Activated CD4-positive, alpha-beta T cell treated with anti-CD3 and anti-CD28 coated beads, Interleukin-2, Interleukin-6, amounts not matched to agents 100 ng/mL and 50 ng/mL, durations not matched to agents 16 hours and 8 hours (primary cell): ENCODE measurements around the gene DNAH11.
A peak's percentile ranks its signal among the peaks of the same experiment; 100 is the strongest.

Experiments
- DNase-seq: peaks from one replicate; pipeline ENCODE4 v3.0.0-alpha.2; 2020

Gene DNAH11

GRCh38 chr7:21939858-21940372 lies 397.1 kb downstream of the DNAH11 start:
- DNase-seq: no peak

DNA sequence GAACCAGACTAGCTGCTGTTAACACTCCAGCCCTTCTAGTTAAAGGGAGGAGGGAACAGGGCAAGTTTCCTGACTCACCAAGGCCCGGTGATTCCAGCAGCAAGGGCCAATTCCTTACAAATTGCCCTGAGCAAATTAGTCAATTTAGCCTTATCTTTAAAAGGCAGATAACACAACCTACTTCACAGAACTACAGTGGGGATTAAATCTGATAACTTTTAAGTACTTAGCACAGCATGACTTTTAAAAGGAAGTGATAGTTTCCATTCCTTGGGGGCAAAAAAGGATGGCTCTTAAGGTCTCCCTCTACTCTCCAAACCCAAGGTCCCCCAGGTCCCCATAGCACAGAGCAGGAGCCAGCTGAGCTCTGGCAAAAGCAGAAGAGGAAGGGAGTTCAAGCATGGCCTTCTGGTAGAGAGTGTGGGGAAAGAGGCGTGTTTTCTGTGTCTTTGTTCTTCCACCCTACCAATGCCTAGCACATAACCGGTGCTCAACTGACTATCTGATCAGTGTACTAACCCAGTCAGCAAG lies 398.8 kb downstream of the DNAH11 start:
- DNase-seq: peak; percentile 23

DNA sequence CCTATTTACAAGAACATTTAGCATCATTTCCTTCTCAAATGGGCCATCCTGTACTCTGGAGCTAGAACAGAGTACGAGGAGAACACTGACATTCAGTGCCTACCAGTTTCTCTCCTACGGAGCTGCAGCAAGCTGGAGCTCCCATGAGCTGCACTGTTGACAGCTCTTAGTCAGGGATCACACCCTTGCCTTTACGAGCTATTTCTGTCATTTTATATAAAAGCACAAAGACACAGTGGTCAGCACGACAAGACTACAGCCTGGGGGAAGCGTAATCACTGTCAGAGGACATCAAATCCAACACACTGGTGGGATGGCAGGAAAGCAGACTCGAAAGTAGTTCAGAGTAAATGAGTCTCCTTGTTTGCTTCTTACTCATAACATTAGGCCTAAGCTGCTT lies 400.1 kb downstream of the DNAH11 start:
- DNase-seq: peak; percentile 24

DNA sequence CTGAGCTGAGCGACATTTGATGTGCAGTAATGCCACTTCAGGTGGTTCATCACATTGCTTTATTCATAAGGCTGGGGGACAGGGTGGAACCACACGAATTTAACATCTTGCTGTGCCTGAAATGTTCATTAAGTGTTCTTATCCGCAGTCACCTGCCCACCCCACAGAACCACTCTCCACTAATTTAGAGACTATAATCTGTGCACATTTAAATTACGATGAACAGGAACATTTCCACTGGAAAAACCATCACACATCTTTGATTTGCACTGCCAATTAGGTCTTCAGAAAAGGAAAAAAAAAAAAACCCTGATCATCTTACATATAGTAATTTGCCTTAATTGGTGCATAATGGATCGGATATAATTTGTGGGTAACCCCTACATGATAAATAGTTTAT lies 400.6 kb downstream of the DNAH11 start:
- no peak for DNase-seq

DNA sequence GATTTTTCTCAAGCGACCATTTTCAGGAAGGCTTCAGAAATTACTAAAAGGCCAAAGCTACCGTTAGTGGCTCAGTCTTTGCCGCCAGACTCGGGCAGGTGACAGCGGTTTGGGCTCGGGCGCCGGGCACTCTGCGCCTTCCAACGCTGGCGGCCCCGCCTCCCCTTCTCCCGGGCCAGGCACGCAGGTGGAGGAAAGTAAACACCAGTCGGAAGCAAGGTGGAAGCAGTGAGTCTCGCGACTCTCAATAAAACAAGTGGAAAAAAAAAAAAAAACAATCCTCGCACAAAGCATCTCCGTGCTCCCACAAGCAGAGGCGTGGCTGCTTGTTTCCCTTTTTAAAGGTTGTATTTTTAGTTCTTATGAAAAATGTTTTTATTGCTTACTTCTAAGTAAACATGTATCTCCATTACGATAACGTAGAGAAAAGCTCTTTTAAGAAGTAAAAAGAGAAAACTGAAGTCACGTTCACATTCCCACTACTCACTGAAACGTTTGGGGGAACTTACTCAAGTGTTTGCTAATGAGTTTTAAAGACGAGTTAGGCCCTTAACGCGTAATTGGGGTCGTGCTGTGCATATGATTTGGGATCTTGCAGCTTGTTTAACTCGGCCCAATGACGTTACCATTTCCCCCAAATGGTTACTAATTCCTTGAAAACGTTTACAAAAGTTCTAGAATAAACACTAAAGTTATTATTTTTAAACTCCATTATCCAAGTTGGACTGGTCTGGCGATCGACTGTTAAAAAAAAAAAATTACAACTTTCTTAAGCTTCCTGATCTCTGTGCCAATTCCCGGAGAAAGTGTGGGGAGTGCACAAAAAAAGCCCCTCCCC lies 402.0 kb downstream of the DNAH11 start:
- peak; percentile 58 for DNase-seq

GRCh38 chr7:21945454-21946221 lies 402.8 kb downstream of the DNAH11 start, which contains the start of gene CDCA7L:
Gene CDCA7L, minus strand, starts transcription at chr7:21945899. Its CDS starts 95 bp downstream, at chr7:21945804.
- DNase-seq: peak; percentile 81

GRCh38 chr7:21946222-21946709 lies 403.4 kb downstream of the DNAH11 start:
- no peak for DNase-seq

- no peak for DNase-seq
Observed at GRCh38 chr7:21947056-21947455, 404.2 kb downstream of the DNAH11 start.

DNA sequence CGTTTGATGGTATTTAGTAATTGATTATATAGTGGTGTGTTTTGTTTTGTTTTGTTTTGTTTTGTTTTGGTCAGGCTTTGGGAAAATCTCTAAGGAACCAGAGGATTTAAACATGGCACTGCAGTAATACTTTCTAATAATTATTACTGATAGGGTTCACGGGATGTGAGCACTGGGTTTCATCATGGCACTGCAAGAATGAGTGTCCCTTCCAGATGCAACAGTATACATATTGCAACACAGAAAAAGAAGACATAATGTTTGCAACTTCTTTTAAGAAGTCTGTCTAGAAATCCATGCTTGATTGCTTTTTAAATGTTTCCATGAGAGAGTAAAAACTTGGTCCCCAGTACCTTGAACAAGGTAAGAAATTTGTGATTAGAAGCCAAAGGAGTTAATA lies 405.1 kb downstream of the DNAH11 start:
- DNase-seq: no peak

GRCh38 chr7:21948364-21948763 lies 405.5 kb downstream of the DNAH11 start:
- DNase-seq: no peak

GRCh38 chr7:21948887-21949540 lies 406.2 kb downstream of the DNAH11 start:
- DNase-seq: no peak
